Measurements from ENCODE around the gene CEP295NL.

DNA sequence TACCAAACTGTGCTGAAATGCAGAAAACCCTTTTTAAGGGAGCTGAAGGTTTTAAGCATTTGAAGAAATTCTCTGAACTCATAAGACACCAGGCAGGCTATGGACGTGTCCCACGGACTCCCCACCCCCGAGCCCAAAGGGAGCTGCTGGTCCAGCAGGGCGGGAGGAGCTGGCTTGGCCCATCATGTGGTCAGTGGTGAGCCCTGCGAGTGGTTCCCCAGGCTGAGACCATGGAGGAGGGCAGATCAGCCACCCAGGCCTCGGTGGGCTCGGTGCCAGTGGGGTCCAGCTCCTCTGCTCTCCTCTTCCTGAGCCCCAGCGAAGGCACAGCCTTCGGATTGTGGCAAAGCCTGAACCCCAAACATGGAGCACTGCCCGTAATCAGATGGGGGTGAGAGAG is 49.7 kb upstream of the CEP295NL start:
- TF ChIP-seq CTCF (IDR thresholded peaks at IDR 0.05; ENCODE audit: low read length) (no peak), EZH2 (IDR thresholded peaks at IDR 0.05; ENCODE audit: borderline replicate concordance, low read length) (no peak)
